GM21381 (cell line): ENCODE measurements around the gene CHMP2A.
"Not testable (repeated sequence)": the region's sequence is repeated elsewhere in the genome, so short reads cannot be mapped to it uniquely, and the experiment has no call there.

Experiments used
- ATAC-seq: cut with Tn5 transposase; IDR thresholded peaks from one replicate; pipeline ENCODE4 v1.9.1; 2021; ENCODE audit warnings: mild to moderate bottlenecking, moderate library complexity; ENCODE audit not compliant: unreplicated experiment

Gene CHMP2A

GRCh38 chr19:58513694-58514563, 41.0 kb downstream of the CHMP2A start:
- ATAC-seq, result peak; percentile 72

GRCh38 chr19:58513213-58513693, 41.7 kb downstream of the CHMP2A start:
- no peak for ATAC-seq

- ATAC-seq, result no peak
Measured at GRCh38 chr19:58511353-58512208, 43.3 kb downstream of the CHMP2A start, which contains the start of gene SLC27A5. SLC27A5 (minus strand) TSS chr19:58511992; CDS start chr19:58511955, 37 bp downstream.

GRCh38 chr19:58510084-58510862, 44.6 kb downstream of the CHMP2A start:
- no peak for ATAC-seq

GRCh38 chr19:58509731-58510083, 45.2 kb downstream of the CHMP2A start:
- ATAC-seq, result no peak

GRCh38 chr19:58507602-58508223, 47.2 kb downstream of the CHMP2A start:
- not testable (repeated sequence) for ATAC-seq
